ENCODE results near the gene GGPS1. TPM values are rescaled to one million over a fixed set of nuclear protein-coding genes. Genes with fewer than 3 reads are reported as not detected.
"Not testable (repeated sequence)": the region's sequence is repeated elsewhere in the genome, so short reads cannot be mapped to it uniquely, and the experiment has no call there.

GGPS1 gene
- total RNA-seq, 4 donors from 2014 or later, result 25.7 to 30.5 (median 28.7) TPM

- Histone ChIP-seq H3K4me3 (no peak overlapping the region), H3K36me3 (no peaks in the 10 kb centered on the region), H3K4me1 (peaks cover 26 to 63% (median 57%) of the 10 kb centered on the region in 4 donors), H3K9me3 (no peaks in the 10 kb centered on the region), H3K27me3 (no peaks in the 10 kb centered on the region), H3K27ac (replicated peaks in 1 of 4) (peak overlapping the region in 2 of 4 donors; percentile 3 to 24)
- WGBS, result 52% methylated on average over 6 of the region's 6 CpGs
- DNase-seq (ENCODE audit: extremely low spot score), result no peak
- intact Hi-C loops (cut with DNase I), result no loop called here
- TF ChIP-seq POLR2A (IDR thresholded peaks at IDR 0.05; ENCODE audit: low read depth), result no peak
Observed at GRCh38 chr1:235304549-235305451, 23.6 kb upstream of the GGPS1 start.

- no peak for DNase-seq (ENCODE audit: extremely low spot score)
- Histone ChIP-seq H3K27me3 (no peaks in the 10 kb centered on the region), H3K27ac (replicated peaks in 1 of 4) (peak overlapping the region in 1 of 4 donors; percentile 5), H3K4me1 (peaks cover 22 to 70% (median 63%) of the 10 kb centered on the region in 4 donors), H3K9me3 (no peaks in the 10 kb centered on the region), H3K4me3 (no peak overlapping the region), H3K36me3 (no peaks in the 10 kb centered on the region)
- 88% methylated on average over 7 of the region's 7 CpGs for WGBS
- intact Hi-C loops (cut with DNase I), result no loop called here
- no peak for TF ChIP-seq EP300 (IDR thresholded peaks at IDR 0.05)
- TF ChIP-seq, protein P1, sequence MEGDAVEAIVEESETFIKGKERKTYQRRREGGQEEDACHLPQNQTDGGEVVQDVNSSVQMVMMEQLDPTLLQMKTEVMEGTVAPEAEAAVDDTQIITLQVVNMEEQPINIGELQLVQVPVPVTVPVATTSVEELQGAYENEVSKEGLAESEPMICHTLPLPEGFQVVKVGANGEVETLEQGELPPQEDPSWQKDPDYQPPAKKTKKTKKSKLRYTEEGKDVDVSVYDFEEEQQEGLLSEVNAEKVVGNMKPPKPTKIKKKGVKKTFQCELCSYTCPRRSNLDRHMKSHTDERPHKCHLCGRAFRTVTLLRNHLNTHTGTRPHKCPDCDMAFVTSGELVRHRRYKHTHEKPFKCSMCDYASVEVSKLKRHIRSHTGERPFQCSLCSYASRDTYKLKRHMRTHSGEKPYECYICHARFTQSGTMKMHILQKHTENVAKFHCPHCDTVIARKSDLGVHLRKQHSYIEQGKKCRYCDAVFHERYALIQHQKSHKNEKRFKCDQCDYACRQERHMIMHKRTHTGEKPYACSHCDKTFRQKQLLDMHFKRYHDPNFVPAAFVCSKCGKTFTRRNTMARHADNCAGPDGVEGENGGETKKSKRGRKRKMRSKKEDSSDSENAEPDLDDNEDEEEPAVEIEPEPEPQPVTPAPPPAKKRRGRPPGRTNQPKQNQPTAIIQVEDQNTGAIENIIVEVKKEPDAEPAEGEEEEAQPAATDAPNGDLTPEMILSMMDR (IDR thresholded peaks at IDR 0.05), result no peak
- TF ChIP-seq POLR2A (IDR thresholded peaks at IDR 0.05; ENCODE audit: low read depth), result no peak
- TF ChIP-seq POLR2AphosphoS5 (IDR thresholded peaks at IDR 0.05), result no peak
Observed at GRCh38 chr1:235307158-235308124, 20.9 kb upstream of the GGPS1 start.

GRCh38 chr1:235309206-235309605 lies 19.2 kb upstream of the GGPS1 start:
- DNase-seq (ENCODE audit: extremely low spot score); intact Hi-C loops (cut with DNase I); H3K4me3 ChIP-seq; H3K9me3 ChIP-seq; H3K27ac ChIP-seq (replicated peaks in 1 of 4); H3K27me3 ChIP-seq; H3K36me3 ChIP-seq: not testable (repeated sequence)
- WGBS, result 98% methylated on average over 16 of the region's 32 CpGs
- peaks cover 27 to 79% (median 67%) of the 10 kb centered on the region in 4 donors for H3K4me1 ChIP-seq

DNA sequence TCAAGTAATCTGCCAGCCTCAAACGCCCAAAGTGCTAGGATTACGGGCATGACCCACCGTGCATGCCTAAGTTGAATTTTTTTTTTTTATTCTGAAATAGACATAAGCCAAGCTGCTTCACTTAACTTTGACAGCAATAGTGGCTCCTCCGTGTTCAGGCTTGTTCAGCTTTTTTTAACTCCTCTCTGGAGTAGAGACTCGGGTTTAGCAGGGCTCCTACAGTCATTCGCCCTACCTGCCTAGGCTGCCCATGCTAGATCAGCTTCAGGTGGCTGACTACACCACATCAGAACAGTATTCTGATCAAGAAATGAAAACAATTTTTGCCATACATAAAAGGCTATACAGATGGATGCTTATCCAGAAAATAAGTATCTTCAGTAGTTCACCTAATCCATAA lies 15.1 kb upstream of the GGPS1 start:
- no peak for TF ChIP-seq POLR2AphosphoS5 (IDR thresholded peaks at IDR 0.05)
- no peak for TF ChIP-seq EP300 (IDR thresholded peaks at IDR 0.05)
- TF ChIP-seq, protein P1 (IDR thresholded peaks at IDR 0.05), result no peak
- no peak for TF ChIP-seq POLR2A (IDR thresholded peaks at IDR 0.05; ENCODE audit: low read depth)
- intact Hi-C loops (cut with DNase I), result no loop called here
- H3K27ac ChIP-seq (replicated peaks in 1 of 4), result no peak overlapping the region
- WGBS, result 68% methylated on average over 6 of the region's 6 CpGs
- H3K4me3 ChIP-seq, result no peak overlapping the region
- peaks cover 0 to 2% (median under 1%) of the 10 kb centered on the region in 4 donors for H3K36me3 ChIP-seq
- no peak for DNase-seq (ENCODE audit: extremely low spot score)
- H3K4me1 ChIP-seq, result peaks cover 23 to 65% (median 51%) of the 10 kb centered on the region in 4 donors
- H3K9me3 ChIP-seq, result no peaks in the 10 kb centered on the region
- H3K27me3 ChIP-seq, result no peaks in the 10 kb centered on the region

DNA sequence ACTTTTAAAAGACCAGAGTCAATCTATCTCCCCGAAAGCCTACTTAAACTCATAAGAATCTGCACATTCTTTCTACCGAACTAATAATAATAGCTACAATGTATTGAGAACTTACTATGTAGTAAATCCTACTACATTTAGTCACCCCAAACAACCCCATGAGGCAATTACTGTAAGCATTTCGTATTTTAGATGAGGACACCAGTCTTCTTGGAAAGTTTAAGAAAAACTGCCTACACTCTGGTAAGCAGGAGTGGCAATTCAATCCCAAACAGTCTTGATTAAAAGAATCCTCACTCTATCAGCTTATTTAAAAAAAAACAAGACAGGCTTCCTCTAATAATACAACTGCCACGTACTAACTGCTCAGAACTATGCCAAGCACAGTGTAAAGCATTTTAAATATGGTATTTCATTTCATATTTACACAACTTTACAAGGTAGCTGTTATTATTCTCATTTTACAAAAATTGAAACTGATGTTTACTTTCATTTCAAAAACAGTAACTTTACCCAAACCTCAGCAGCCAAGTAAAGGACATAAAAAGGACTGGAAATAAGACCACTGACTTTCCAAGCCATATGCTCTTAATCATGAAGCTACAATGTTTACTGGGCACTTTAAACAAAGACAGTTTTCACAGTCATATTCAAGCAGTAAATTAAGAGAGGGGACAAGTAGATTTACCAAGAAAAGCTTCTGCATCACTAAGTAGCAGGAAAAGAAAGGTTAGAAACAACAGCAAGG lies 14.3 kb upstream of the GGPS1 start:
- Histone ChIP-seq H3K9me3 (no peaks in the 10 kb centered on the region), H3K27me3 (no peaks in the 10 kb centered on the region), H3K36me3 (peaks cover 0 to 8% (median 3%) of the 10 kb centered on the region in 4 donors), H3K4me1 (peaks cover 23 to 72% (median 50%) of the 10 kb centered on the region in 4 donors), H3K4me3 (no peak overlapping the region), H3K27ac (replicated peaks in 1 of 4) (no peak overlapping the region)
- no peak for DNase-seq (ENCODE audit: extremely low spot score)
- 51% methylated on average over 4 of the region's 4 CpGs for WGBS
- intact Hi-C loops (cut with DNase I), result no loop called here
- no peak for TF ChIP-seq EP300 (IDR thresholded peaks at IDR 0.05)
- TF ChIP-seq POLR2AphosphoS5 (IDR thresholded peaks at IDR 0.05), result no peak
- no peak for TF ChIP-seq POLR2A (IDR thresholded peaks at IDR 0.05; ENCODE audit: low read depth)
- TF ChIP-seq, protein P1 (IDR thresholded peaks at IDR 0.05), result no peak

Measured in esophagus muscularis mucosa (tissue), 4 donors.